SK-N-SH (cell line): ENCODE results near the gene DAP. TPM values are rescaled to one million over a fixed set of nuclear protein-coding genes. Genes with fewer than 3 reads are reported as not detected.
A peak's percentile ranks its signal among the peaks of the same experiment; 100 is the strongest.

Source experiments
- CTCF ChIA-PET: fragments of 300-600, 350-600 bp; formaldehyde crosslinking; extraction: SDS; loops from one replicate; lab custom pipeline; 2021; lab: Yijun Ruan, JAX
- POLR2A ChIA-PET: fragments of 350-600 bp; sonication (Branson Sonifier 250); formaldehyde crosslinking; extraction: SDS; loops from one replicate; lab custom pipeline; 2020; ENCODE audit warnings: antibody characterized with exemption, inconsistent platforms; lab: Yijun Ruan, JAX
- DNase-seq: peaks from one replicate; pipeline ENCODE4 v3.0.0; 2012
- H2AFZ ChIP-seq: fragments of 200-600 bp; sonication (generic); 2 replicates; pipeline ENCODE4 v1.8.1; 2016; ENCODE audit warnings: antibody characterized with exemption, mild to moderate bottlenecking, low read depth
- H3F3A ChIP-seq: fragments of 200-600 bp; sonication (generic); replicated peaks from 2 replicates; pipeline ENCODE3; 2016; ENCODE audit warnings: antibody characterized with exemption, mild to moderate bottlenecking; ENCODE audit not compliant: insufficient read depth
- H3K27ac ChIP-seq, 2 experiments: fragments of 200-500 bp in 1 of 2; fragments of 200-600 bp in 1 of 2; sonication (Bioruptor generic) in 1 of 2; sonication (generic), shearing (Covaris generic) in 1 of 2; 2 replicates each; pipeline versions ENCODE4 v1.5.1 to v1.6.1; 2014 to 2016; ENCODE audit warnings: low read depth in 2 of 2, inconsistent platforms in 1 of 2, low read length in 1 of 2, mild to moderate bottlenecking in 1 of 2, mixed read lengths in 1 of 2
- H3K27me3 ChIP-seq: fragments of 200-600 bp; sonication (generic), shearing (Covaris generic); 2 replicates; pipeline ENCODE4 v1.6.1; 2016; ENCODE audit warnings: mixed run types; ENCODE audit not compliant: insufficient read depth
- H3K36me3 ChIP-seq, 2 experiments: fragments of 200-500 bp in 1 of 2; fragments of 200-600 bp in 1 of 2; sonication (Bioruptor generic) in 1 of 2; sonication (generic) in 1 of 2; replicated peaks in 1 of 2; 2 replicates each; pipeline versions ENCODE3 to v1.5.1; 2014 to 2016; ENCODE audit warnings: low read length in 1 of 2, mild to moderate bottlenecking in 1 of 2; ENCODE audit not compliant: insufficient read depth in 2 of 2, control insufficient read depth in 1 of 2
- H3K4me1 ChIP-seq, 2 experiments: fragments of 200-500 bp in 1 of 2; fragments of 200-600 bp in 1 of 2; sonication (Bioruptor generic) in 1 of 2; sonication (generic), shearing (Covaris generic) in 1 of 2; 2 replicates each; pipeline versions ENCODE4 v1.5.1 to v1.6.1; 2014 to 2016; ENCODE audit warnings: low read depth in 1 of 2, low read length in 1 of 2, mixed run types in 1 of 2; ENCODE audit not compliant: insufficient read depth in 2 of 2, control insufficient read depth in 1 of 2
- H3K4me2 ChIP-seq: fragments of 200-600 bp; sonication (generic), shearing (Covaris generic); 2 replicates; pipeline ENCODE4 v1.6.1; 2017; ENCODE audit warnings: mixed run types
- H3K4me3 ChIP-seq, 2 experiments: fragments of 200-500 bp in 1 of 2; fragments of 200-600 bp in 1 of 2; sonication (Bioruptor generic) in 1 of 2; sonication (generic), shearing (Covaris generic) in 1 of 2; 2 replicates each; pipeline versions ENCODE4 v1.5.1 to v1.8.1; 2014 to 2016; ENCODE audit warnings: low read depth in 2 of 2, inconsistent platforms in 1 of 2, low read length in 1 of 2, mild to moderate bottlenecking in 1 of 2, mixed read lengths in 1 of 2, moderate library complexity in 1 of 2
- H3K79me2 ChIP-seq: fragments of 200-600 bp; sonication (generic); 2 replicates; pipeline ENCODE4 v1.8.1; 2017; ENCODE audit warnings: mild to moderate bottlenecking; ENCODE audit not compliant: insufficient read depth
- H3K9ac ChIP-seq: fragments of 200-600 bp; sonication (generic); 2 replicates; pipeline ENCODE4 v1.6.1; 2017; ENCODE audit warnings: mixed run types
- H3K9me2 ChIP-seq: fragments of 200-600 bp; sonication (generic); 2 replicates; pipeline ENCODE4 v1.6.1; 2017; ENCODE audit warnings: mixed run types
- H3K9me3 ChIP-seq: fragments of 200-600 bp; sonication (generic); 2 replicates; pipeline ENCODE4 v1.6.1; 2017; ENCODE audit warnings: mixed run types, mild to moderate bottlenecking, moderate library complexity
- H4K20me1 ChIP-seq: fragments of 200-600 bp; sonication (generic); 2 replicates; pipeline ENCODE4 v1.6.1; 2017; ENCODE audit warnings: mild to moderate bottlenecking, mixed run types; ENCODE audit not compliant: insufficient read depth
- CHD2 ChIP-seq: fragments of 150-350 bp; IDR thresholded peaks from 2 replicates; pipeline ENCODE4 v1.6.1; 2018; ENCODE audit warnings: low read length; ENCODE audit not compliant: partially characterized antibody
- EP300 ChIP-seq, 2 experiments: IDR thresholded peaks; 2 replicates each; pipeline versions ENCODE4 v1.4.0 to v1.6.1; 2012; ENCODE audit warnings: borderline replicate concordance in 1 of 2, low read depth in 1 of 2, low read length in 1 of 2
- EZH2phosphoT487 ChIP-seq: fragments of 200-600 bp; sonication (generic); IDR thresholded peaks from 2 replicates; pipeline ENCODE4 v1.6.1; 2017; ENCODE audit warnings: low read depth, mixed run types, mild to moderate bottlenecking, antibody characterized with exemption, moderate library complexity, borderline replicate concordance
- FOSL2 ChIP-seq: IDR thresholded peaks from 2 replicates; pipeline ENCODE4 v1.4.0; 2012; ENCODE audit warnings: low read depth, mild to moderate bottlenecking, moderate library complexity, borderline replicate concordance
- JUND ChIP-seq: IDR thresholded peaks from 2 replicates; pipeline ENCODE4 v1.4.0; 2012
- MAX ChIP-seq: IDR thresholded peaks from 2 replicates; pipeline ENCODE4 v1.4.0; 2012; ENCODE audit warnings: low read depth
- POLR2AphosphoS5 ChIP-seq: IDR thresholded peaks from 2 replicates; pipeline ENCODE4 v1.6.1; 2012; ENCODE audit warnings: low read depth, low read length
- RAD21 ChIP-seq: IDR thresholded peaks from 2 replicates; pipeline ENCODE4 v1.6.1; 2012; ENCODE audit warnings: mild to moderate bottlenecking, low read length
- RCOR1 ChIP-seq: fragments of 150-350 bp; IDR thresholded peaks from 2 replicates; pipeline ENCODE4 v1.6.1; 2017; ENCODE audit warnings: antibody characterized with exemption, low read length
- SMC3 ChIP-seq: IDR thresholded peaks from 2 replicates; pipeline ENCODE4 v1.6.1; 2012; ENCODE audit warnings: low read depth, low read length, improper control_type of control experiment
- TAF1 ChIP-seq: IDR thresholded peaks from 2 replicates; pipeline ENCODE4 v1.6.1; 2012; ENCODE audit warnings: low read depth, mild to moderate bottlenecking, low read length, moderate library complexity, borderline replicate concordance
- TCF12 ChIP-seq: IDR thresholded peaks from 2 replicates; pipeline ENCODE4 v1.4.0; 2012
- TEAD4 ChIP-seq: IDR thresholded peaks from 2 replicates; pipeline ENCODE4 v1.4.0; 2012; ENCODE audit warnings: mild to moderate bottlenecking, borderline replicate concordance; ENCODE audit not compliant: insufficient read depth
- WGBS: methylation state at CpG from one replicate; pipeline ENCODE4 v1.1.6; 2017; ENCODE audit warnings: low lambda C conversion rate; 5-methylcytosine and 5-hydroxymethylcytosine counted together
- polyA plus RNA-seq, 3 experiments: library from polyadenylated mRNA; depleted of rRNA; stranded (reverse); fragments of >200 nt; gene quantifications; 2 replicates each; pipeline ENCODE4 v1.2.3, GENCODE V29; 2012

DAP gene
- polyA plus RNA-seq, 1 of the 3 experiments (the other 2 are of a cell fraction) = 78.2 TPM

- WGBS = 53% methylated on average over 9 of the region's 10 CpGs
- TF ChIP-seq JUND (peak; percentile 51), FOSL2 (peak; percentile 65), TCF12 (peak; percentile 48), EP300 (IDR thresholded peaks at IDR 0.05; ENCODE audit: borderline replicate concordance in 1 of 2, low read depth in 1 of 2, low read length in 1 of 2) (no peak)
- POLR2A ChIA-PET = no interaction called here
These were observed 125.7 kb downstream of the DAP start for GRCh38 chr5:10635257-10635866.

GRCh38 chr5:10634562-10634961 lies 126.5 kb downstream of the DAP start:
- H3K36me3 ChIP-seq = no peaks in the 10 kb centered on the region
- no peak overlapping the region for H3K27ac ChIP-seq
- peaks cover 0 to 12% of the 10 kb centered on the region in 2 experiments; a peak in 1 of 4 replicates for H3K4me1 ChIP-seq
- TF ChIP-seq RCOR1 = no peak
- no peak for TF ChIP-seq FOSL2
- no peak for TF ChIP-seq POLR2AphosphoS5
- no peak for TF ChIP-seq TAF1
- no peak for TF ChIP-seq CHD2
- TF ChIP-seq RAD21 = no peak
- no peak for TF ChIP-seq MAX
- TF ChIP-seq TEAD4 = no peak
- no peak for TF ChIP-seq EZH2phosphoT487
- no peak for TF ChIP-seq SMC3
- H3K27me3 ChIP-seq = no peaks in the 10 kb centered on the region
- no peak overlapping the region for H3K4me2 ChIP-seq
- no peaks in the 10 kb centered on the region for H3F3A ChIP-seq
- H3K9me2 ChIP-seq = no peaks in the 10 kb centered on the region
- 0 out of 2 replicates have a peak, but pooled peaks cover 4% of the 10 kb centered on the region for H4K20me1 ChIP-seq
- no peak overlapping the region for H3K9ac ChIP-seq
- H3K4me3 ChIP-seq = no peak overlapping the region
- 88% methylated on average over 2 of the region's 2 CpGs for WGBS
- ChIA-PET CTCF (interaction anchor here (6.5 kb wide), 1 partner anchor 182 kb away, joined by 33 read pairs; no protein-coding TSS in a partner anchor), POLR2A (no interaction called here)
- no peak overlapping the region for H2AFZ ChIP-seq
- no peaks in the 10 kb centered on the region for H3K9me3 ChIP-seq
- peaks cover 5% of the 10 kb centered on the region; the same call in 1 of the 2 replicates for H3K79me2 ChIP-seq
- DNase-seq = no peak

More at GRCh38 chr5:10635257-10635866, 125.7 kb downstream of the DAP start:
- H3K9me2 ChIP-seq = no peaks in the 10 kb centered on the region
- no peak overlapping the region for H3K9ac ChIP-seq
- H3K4me3 ChIP-seq = no peak overlapping the region
- no peaks in the 10 kb centered on the region for H3K9me3 ChIP-seq
- H3F3A ChIP-seq = no peaks in the 10 kb centered on the region
- H3K4me1 ChIP-seq = peaks cover 0 to 12% of the 10 kb centered on the region in 2 experiments; a peak in 1 of 4 replicates
- H4K20me1 ChIP-seq = 0 out of 2 replicates have a peak, but pooled peaks cover 4% of the 10 kb centered on the region
- DNase-seq = no peak
- H2AFZ ChIP-seq = no peak overlapping the region
- H3K36me3 ChIP-seq = no peaks in the 10 kb centered on the region
- CTCF ChIA-PET = interaction anchor here (0.9 to 6.5 kb wide), 2 partner anchors 183 to 212 kb away, joined by 5 to 33 read pairs; no protein-coding TSS in a partner anchor
- H3K79me2 ChIP-seq = peaks cover 5% of the 10 kb centered on the region; the same call in 1 of the 2 replicates
- peak overlapping the region in 1 of 2 experiments; percentile 32; a peak in 1 of 4 replicates for H3K27ac ChIP-seq
- H3K4me2 ChIP-seq = peak overlapping the region; percentile 41
- H3K27me3 ChIP-seq = no peaks in the 10 kb centered on the region
